CD4-positive, alpha-beta T cell (primary cell): ENCODE results near the gene CIAO2A. TPM values are rescaled to one million over a fixed set of nuclear protein-coding genes. Genes with fewer than 3 reads are reported as not detected.

Source experiments
- ATAC-seq: fragments of 200-7000 bp; cut with Tn5 transposase; one replicate; pipeline ENCODE4 v1.10.0; 2022; ENCODE audit warnings: mild to moderate bottlenecking; ENCODE audit not compliant: poor library complexity
- CTCF ChIA-PET: fragments of 350-600 bp; sonication (Branson Sonifier 250); formaldehyde crosslinking; loops from one replicate; lab custom pipeline; 2021; ENCODE audit warnings: antibody characterized with exemption, inconsistent platforms; lab: Charles Lee
- POLR2A ChIA-PET: fragments of 350-600 bp; sonication (Branson Sonifier 250); formaldehyde crosslinking; loops from one replicate; lab custom pipeline; 2021; ENCODE audit warnings: antibody characterized with exemption, inconsistent platforms; lab: Charles Lee
- DNase-seq, 14 experiments: peaks; one replicate each; pipeline ENCODE4 v3.0.0-alpha.2; 2013 to 2020; ENCODE audit warnings: mixed read lengths in 2 of 14
- H3K27ac ChIP-seq, 2 donors: one replicate each; pipeline versions ENCODE4 v1.5.1 to v1.7.0; 2013; ENCODE audit warnings: low read length in 2 of 2, low read depth in 1 of 2, mild to moderate bottlenecking in 1 of 2
- H3K27me3 ChIP-seq, 2 experiments: 1 replicate in 1 of 2; 2 replicates in 1 of 2; pipeline versions ENCODE4 v1.6.1 to v1.7.0; 2013; ENCODE audit warnings: low read length in 2 of 2, control low read depth in 1 of 2, mild to moderate bottlenecking in 1 of 2, moderate library complexity in 1 of 2; ENCODE audit not compliant: insufficient read depth in 2 of 2, control insufficient read depth in 1 of 2
- H3K36me3 ChIP-seq: one replicate; pipeline ENCODE4 v1.6.1; 2013; ENCODE audit warnings: low read length, control low read depth; ENCODE audit not compliant: insufficient read depth
- H3K4me1 ChIP-seq: one replicate; pipeline ENCODE4 v1.6.1; 2013; ENCODE audit warnings: low read length, control low read depth; ENCODE audit not compliant: insufficient read depth
- H3K4me3 ChIP-seq: one replicate; pipeline ENCODE4 v1.5.1; 2013; ENCODE audit warnings: mild to moderate bottlenecking, low read length, moderate library complexity
- H3K9me3 ChIP-seq, 2 experiments: 1 replicate in 1 of 2; 2 replicates in 1 of 2; pipeline versions ENCODE4 v1.6.1 to v1.7.0; 2013; ENCODE audit warnings: low read length in 2 of 2, mild to moderate bottlenecking in 2 of 2, control low read depth in 1 of 2, moderate library complexity in 1 of 2; ENCODE audit not compliant: control insufficient read depth in 1 of 2, insufficient read depth in 1 of 2
- H3K27ac Mint-ChIP-seq: one replicate; pipeline ENCODE4 v1.8.0; 2020; ENCODE audit warnings: mixed read lengths
- H3K27me3 Mint-ChIP-seq: one replicate; pipeline ENCODE4 v1.8.0; 2021; ENCODE audit warnings: mixed read lengths
- H3K36me3 Mint-ChIP-seq: one replicate; pipeline ENCODE4 v1.8.0; 2021; ENCODE audit warnings: low read depth, mixed read lengths
- H3K4me1 Mint-ChIP-seq: one replicate; pipeline ENCODE4 v1.8.0; 2021; ENCODE audit warnings: low read depth, mixed read lengths
- H3K4me3 Mint-ChIP-seq: one replicate; pipeline ENCODE4 v1.8.0; 2020; ENCODE audit warnings: mild to moderate bottlenecking, mixed read lengths
- H3K9me3 Mint-ChIP-seq: one replicate; pipeline ENCODE4 v1.8.0; 2020; ENCODE audit warnings: mixed read lengths
- CTCF ChIP-seq: fragments of 200-600 bp; IDR thresholded peaks from one replicate; pipeline ENCODE4 v1.8.0; 2022; ENCODE audit warnings: antibody characterized with exemption, mild to moderate bottlenecking
- intact Hi-C, 2 experiments: fragments of 100-400 bp; cut with DNase I in 1 of 2; cut with micrococcal nuclease in 1 of 2; formaldehyde crosslinking; loops; one replicate each; pipeline versions ENCODE4 v1.15.1 to v1.9.0; 2023 to 2025; cut with DNase I, micrococcal nuclease
- total RNA-seq, 174 experiments: library from RNA in 2 of 174; stranded (reverse) in 2 of 174; gene quantifications; one replicate each; pipeline ENCODE4 v1.2.3 and lab custom pipeline; 2021 to 2026

CIAO2A gene
- total RNA-seq, 2 experiments from 2014 or later: 10.9 to 12.2 TPM

GRCh38 chr15:64131547-64131946 is 37.9 kb upstream of the CIAO2A start:
- Mint-ChIP-seq H3K9me3 (no peaks in the 10 kb centered on the region), H3K27ac (no peak overlapping the region), H3K27me3 (no peaks in the 10 kb centered on the region), H3K36me3 (peaks cover 94% of the 10 kb centered on the region), H3K4me1 (no peaks in the 10 kb centered on the region), H3K4me3 (no peak overlapping the region)
- H3K36me3 ChIP-seq: peaks cover 94% of the 10 kb centered on the region
- no peaks in the 10 kb centered on the region for H3K9me3 ChIP-seq
- DNase-seq (no peak), ATAC-seq (no peak)
- no peak for TF ChIP-seq CTCF
- H3K27ac ChIP-seq: no peak overlapping the region
- H3K4me3 ChIP-seq: no peak overlapping the region
- H3K27me3 ChIP-seq: no peaks in the 10 kb centered on the region
- H3K4me1 ChIP-seq: no peaks in the 10 kb centered on the region
- ChIA-PET POLR2A (interaction anchor here (1.0 kb wide), 1 partner anchor 32 kb away, joined by 3 read pairs; no protein-coding TSS in a partner anchor), CTCF (interaction anchor here (1.2 kb wide), 1 partner anchor 22 kb away, joined by 3 read pairs; no protein-coding TSS in a partner anchor)
- intact Hi-C loops: no loop called here

- Histone ChIP-seq H3K4me3 (no peak overlapping the region), H3K4me1 (no peaks in the 10 kb centered on the region), H3K9me3 (no peaks in the 10 kb centered on the region), H3K27me3 (no peaks in the 10 kb centered on the region), H3K27ac (no peak overlapping the region), H3K36me3 (peaks cover 92% of the 10 kb centered on the region)
- no peak for DNase-seq
- H3K27ac Mint-ChIP-seq: no peak overlapping the region
- no peak overlapping the region for H3K4me3 Mint-ChIP-seq
- no peak for ATAC-seq
- ChIA-PET CTCF (no interaction called here), POLR2A (no interaction called here)
- no peaks in the 10 kb centered on the region for H3K4me1 Mint-ChIP-seq
- intact Hi-C loops: no loop called here
- H3K27me3 Mint-ChIP-seq: no peaks in the 10 kb centered on the region
- peaks cover 93% of the 10 kb centered on the region for H3K36me3 Mint-ChIP-seq
- no peak for TF ChIP-seq CTCF
- H3K9me3 Mint-ChIP-seq: no peaks in the 10 kb centered on the region
Observed at GRCh38 chr15:64130159-64130558, 36.5 kb upstream of the CIAO2A start.

GRCh38 chr15:64127521-64128270 is 34.1 kb upstream of the CIAO2A start:
- peaks cover 89% of the 10 kb centered on the region for H3K36me3 ChIP-seq
- ChIA-PET POLR2A (no interaction called here), CTCF (interaction anchor here (0.9 kb wide), 1 partner anchor 26 kb away, joined by 3 read pairs; no protein-coding TSS in a partner anchor)
- no peaks in the 10 kb centered on the region for H3K9me3 Mint-ChIP-seq
- no peak for TF ChIP-seq CTCF
- ATAC-seq: no peak
- DNase-seq: no peak
- H3K27ac Mint-ChIP-seq: no peak overlapping the region
- H3K36me3 Mint-ChIP-seq: peaks cover 92% of the 10 kb centered on the region
- H3K27me3 Mint-ChIP-seq: no peaks in the 10 kb centered on the region
- no peaks in the 10 kb centered on the region for H3K4me1 Mint-ChIP-seq
- intact Hi-C loops: no loop called here
- no peak overlapping the region for H3K4me3 Mint-ChIP-seq
- H3K4me1 ChIP-seq: no peaks in the 10 kb centered on the region
- no peak overlapping the region for H3K4me3 ChIP-seq
- no peak overlapping the region for H3K27ac ChIP-seq
- no peaks in the 10 kb centered on the region for H3K27me3 ChIP-seq
- H3K9me3 ChIP-seq: no peaks in the 10 kb centered on the region
